Endodermal cell (in vitro differentiated cells): Measurements from ENCODE around the gene SLC35D1. TPM values are rescaled to one million over a fixed set of nuclear protein-coding genes. Genes with fewer than 3 reads are reported as not detected.
A peak's percentile ranks its signal among the peaks of the same experiment; 100 is the strongest.

ENCODE experiments used
- DNase-seq: peaks from one replicate; pipeline ENCODE4 v3.0.0-alpha.2; 2017
- H3K27ac ChIP-seq: 2 replicates; pipeline ENCODE4 v1.5.1; 2013; ENCODE audit warnings: mild to moderate bottlenecking, low read depth, low read length, moderate library complexity
- H3K27me3 ChIP-seq: 2 replicates; pipeline ENCODE4 v1.6.1; 2013; ENCODE audit warnings: mild to moderate bottlenecking, low read length, moderate library complexity; ENCODE audit not compliant: insufficient read depth, control insufficient read depth, poor library complexity, severe bottlenecking
- H3K36me3 ChIP-seq: 2 replicates; pipeline ENCODE4 v1.7.0; 2013; ENCODE audit warnings: mild to moderate bottlenecking, low read length, moderate library complexity; ENCODE audit not compliant: control insufficient read depth, insufficient read depth
- H3K4me1 ChIP-seq: one replicate; pipeline ENCODE4 v1.7.0; 2013; ENCODE audit warnings: low read length; ENCODE audit not compliant: control insufficient read depth, insufficient read depth
- H3K4me3 ChIP-seq: 2 replicates; pipeline ENCODE4 v1.5.1; 2013; ENCODE audit warnings: mild to moderate bottlenecking, low read length, moderate library complexity
- H3K9ac ChIP-seq: 2 replicates; pipeline ENCODE4 v1.6.1; 2013; ENCODE audit warnings: mild to moderate bottlenecking, low read length, moderate library complexity; ENCODE audit not compliant: poor library complexity, severe bottlenecking; ENCODE audit errors: extremely low read depth
- H3K9me3 ChIP-seq: 2 replicates; pipeline ENCODE4 v1.6.1; 2013; ENCODE audit warnings: mild to moderate bottlenecking, low read length, moderate library complexity; ENCODE audit not compliant: control insufficient read depth
- H3K27ac Mint-ChIP-seq: 2 replicates; pipeline ENCODE4 v1.8.0; 2020; ENCODE audit warnings: mixed read lengths
- H3K27me3 Mint-ChIP-seq: 2 replicates; pipeline ENCODE4 v1.8.0; 2021; ENCODE audit warnings: mild to moderate bottlenecking, mixed read lengths; ENCODE audit not compliant: insufficient read depth
- H3K36me3 Mint-ChIP-seq: 2 replicates; pipeline ENCODE4 v1.8.0; 2020; ENCODE audit warnings: low read depth, mixed read lengths
- H3K4me1 Mint-ChIP-seq: 2 replicates; pipeline ENCODE4 v1.8.0; 2020; ENCODE audit warnings: mixed read lengths
- H3K4me3 Mint-ChIP-seq: 2 replicates; pipeline ENCODE4 v1.8.0; 2020; ENCODE audit warnings: mild to moderate bottlenecking, moderate library complexity, mixed read lengths
- H3K9me3 Mint-ChIP-seq: 2 replicates; pipeline ENCODE4 v1.8.0; 2020; ENCODE audit warnings: mild to moderate bottlenecking, mixed read lengths
- WGBS, 2 experiments: methylation state at CpG; one replicate each; pipeline versions ENCODE4 v1.1.5 to v1.1.7; 2013; ENCODE audit warnings: missing lambda C conversion rate in 2 of 2, mixed read lengths in 1 of 2; ENCODE audit not compliant: insufficient coverage in 1 of 2, insufficient read length in 1 of 2; 5-methylcytosine and 5-hydroxymethylcytosine counted together
- total RNA-seq, 2 donors: library from RNA; stranded (reverse); fragmentation: NEBNext Ultra II Directional in 1 of 2; extraction: Animal tissue kit (Norgen Biotek cat#: 25700) in 1 of 2; gene quantifications; 2 replicates in 1 of 2; 3 replicates in 1 of 2; pipeline ENCODE4 v1.2.1, GENCODE V29; 2021
- TF ChIP-seq, protein P1 (sequence below): fragments of 200-600 bp; sonication (generic); conservative IDR thresholded peaks from 2 replicates; pipeline ENCODE4 v1.5.0; 2021; ENCODE audit warnings: antibody characterized with exemption, mild to moderate bottlenecking

Gene SLC35D1
- total RNA-seq, 2 donors from 2014 or later, result 5.5 to 5.9 TPM

- no peaks in the 10 kb centered on the region for H3K27me3 ChIP-seq
- H3K4me3 Mint-ChIP-seq, result no peak overlapping the region
- H3K9me3 Mint-ChIP-seq, result no peaks in the 10 kb centered on the region
- peaks cover 11% of the 10 kb centered on the region for H3K4me1 Mint-ChIP-seq
- H3K27ac Mint-ChIP-seq, result no peak overlapping the region
- H3K36me3 ChIP-seq, result peaks cover 12% of the 10 kb centered on the region
- H3K36me3 Mint-ChIP-seq, result peaks cover 6% of the 10 kb centered on the region
- H3K9me3 ChIP-seq, result no peaks in the 10 kb centered on the region
- no peaks in the 10 kb centered on the region for H3K4me1 ChIP-seq
- DNase-seq, result no peak
- H3K27me3 Mint-ChIP-seq, result no peaks in the 10 kb centered on the region
- TF ChIP-seq, protein P1, sequence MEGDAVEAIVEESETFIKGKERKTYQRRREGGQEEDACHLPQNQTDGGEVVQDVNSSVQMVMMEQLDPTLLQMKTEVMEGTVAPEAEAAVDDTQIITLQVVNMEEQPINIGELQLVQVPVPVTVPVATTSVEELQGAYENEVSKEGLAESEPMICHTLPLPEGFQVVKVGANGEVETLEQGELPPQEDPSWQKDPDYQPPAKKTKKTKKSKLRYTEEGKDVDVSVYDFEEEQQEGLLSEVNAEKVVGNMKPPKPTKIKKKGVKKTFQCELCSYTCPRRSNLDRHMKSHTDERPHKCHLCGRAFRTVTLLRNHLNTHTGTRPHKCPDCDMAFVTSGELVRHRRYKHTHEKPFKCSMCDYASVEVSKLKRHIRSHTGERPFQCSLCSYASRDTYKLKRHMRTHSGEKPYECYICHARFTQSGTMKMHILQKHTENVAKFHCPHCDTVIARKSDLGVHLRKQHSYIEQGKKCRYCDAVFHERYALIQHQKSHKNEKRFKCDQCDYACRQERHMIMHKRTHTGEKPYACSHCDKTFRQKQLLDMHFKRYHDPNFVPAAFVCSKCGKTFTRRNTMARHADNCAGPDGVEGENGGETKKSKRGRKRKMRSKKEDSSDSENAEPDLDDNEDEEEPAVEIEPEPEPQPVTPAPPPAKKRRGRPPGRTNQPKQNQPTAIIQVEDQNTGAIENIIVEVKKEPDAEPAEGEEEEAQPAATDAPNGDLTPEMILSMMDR, result no peak
- no peak overlapping the region for H3K27ac ChIP-seq
- no peak overlapping the region for H3K9ac ChIP-seq
- H3K4me3 ChIP-seq, result no peak overlapping the region
These were observed 55.0 kb downstream of the SLC35D1 start for GRCh38 chr1:66998972-66999371.

- H3K27ac ChIP-seq, result no peak overlapping the region
- H3K27me3 ChIP-seq, result no peaks in the 10 kb centered on the region
- Mint-ChIP-seq H3K4me1 (no peaks in the 10 kb centered on the region), H3K27me3 (no peaks in the 10 kb centered on the region), H3K4me3 (no peak overlapping the region), H3K27ac (no peak overlapping the region), H3K36me3 (peaks cover 6% of the 10 kb centered on the region), H3K9me3 (no peaks in the 10 kb centered on the region)
- H3K4me1 ChIP-seq, result no peaks in the 10 kb centered on the region
- no peaks in the 10 kb centered on the region for H3K9me3 ChIP-seq
- H3K36me3 ChIP-seq, result peaks cover 12% of the 10 kb centered on the region
- 83 to 86% methylated on average over 3 to 7 of the region's 7 CpGs for WGBS, 2 experiments
- H3K9ac ChIP-seq, result no peak overlapping the region
- no peak overlapping the region for H3K4me3 ChIP-seq
- TF ChIP-seq, protein P1, result peak; percentile 87
- DNase-seq, result peak; percentile 87
These were observed 57.8 kb downstream of the SLC35D1 start for GRCh38 chr1:66996018-66996682.

GRCh38 chr1:66993076-66993475, 60.9 kb downstream of the SLC35D1 start:
- no peaks in the 10 kb centered on the region for H3K4me1 Mint-ChIP-seq
- WGBS, 2 experiments, result 88 to 92% methylated on average over 2 to 3 of the region's 3 CpGs
- Histone ChIP-seq H3K27ac (no peak overlapping the region), H3K4me3 (no peak overlapping the region), H3K9ac (no peak overlapping the region), H3K27me3 (no peaks in the 10 kb centered on the region), H3K36me3 (peaks cover 12% of the 10 kb centered on the region), H3K9me3 (no peaks in the 10 kb centered on the region), H3K4me1 (no peaks in the 10 kb centered on the region)
- no peaks in the 10 kb centered on the region for H3K27me3 Mint-ChIP-seq
- DNase-seq, result no peak
- no peak overlapping the region for H3K27ac Mint-ChIP-seq
- no peak overlapping the region for H3K4me3 Mint-ChIP-seq
- peaks cover 14% of the 10 kb centered on the region for H3K36me3 Mint-ChIP-seq
- TF ChIP-seq, protein P1, result no peak
- H3K9me3 Mint-ChIP-seq, result no peaks in the 10 kb centered on the region
